Hepatocyte (in vitro differentiated cells): Measurements from ENCODE around the gene METAP1D.

ENCODE experiments used
- CTCF ChIP-seq: fragments of 200-600 bp; sonication (generic); IDR thresholded peaks from 2 replicates; pipeline ENCODE4 v1.5.1; 2016; ENCODE audit warnings: antibody characterized with exemption, mild to moderate bottlenecking; ENCODE audit not compliant: poor library complexity
- EZH2 ChIP-seq: fragments of 200-600 bp; sonication (generic); IDR thresholded peaks from 2 replicates; pipeline ENCODE4 v1.6.1; 2016; ENCODE audit warnings: antibody characterized with exemption, mild to moderate bottlenecking, borderline replicate concordance

GRCh38 chr2:172103471-172104272, 103.9 kb downstream of the METAP1D start:
- peak; percentile 85 for TF ChIP-seq CTCF
- no peak for TF ChIP-seq EZH2
